Transverse colon (tissue), 4 donors: ENCODE measurements around the gene NAPG. TPM values are rescaled to one million over a fixed set of nuclear protein-coding genes. Genes with fewer than 3 reads are reported as not detected.
"Not testable (repeated sequence)": the region's sequence is repeated elsewhere in the genome, so short reads cannot be mapped to it uniquely, and the experiment has no call there.

Experiments
- DNase-seq: peaks from one replicate; pipeline ENCODE4 v3.0.0-alpha.2; 2019
- H3K27ac ChIP-seq, 4 donors: fragments of 200-600 bp; sonication (generic); 2 replicates each; pipeline ENCODE4 v1.5.1; 2016 to 2018; ENCODE audit warnings: inconsistent platforms in 4 of 4
- H3K27me3 ChIP-seq: fragments of 200-600 bp; sonication (generic); 2 replicates; pipeline ENCODE4 v1.5.1; 2017; ENCODE audit warnings: inconsistent platforms
- H3K36me3 ChIP-seq, 4 donors: fragments of 200-600 bp; sonication (generic); 2 replicates each; pipeline ENCODE4 v1.5.1; 2017 to 2019; ENCODE audit warnings: inconsistent platforms in 4 of 4
- H3K4me1 ChIP-seq, 4 donors: fragments of 200-600 bp; sonication (generic); 2 replicates each; pipeline ENCODE4 v1.5.1; 2017 to 2020; ENCODE audit warnings: inconsistent platforms in 4 of 4
- H3K4me3 ChIP-seq, 4 donors: fragments of 200-600 bp; sonication (generic); 1 replicate in 1 of 4; 2 replicates in 3 of 4; pipeline versions ENCODE4 v1.5.1 to v1.6.1; 2017 to 2019; ENCODE audit warnings: inconsistent platforms in 4 of 4
- H3K9me3 ChIP-seq, 2 donors: fragments of 200-600 bp; sonication (generic); 2 replicates each; pipeline ENCODE4 v1.5.1; 2017 to 2019; ENCODE audit warnings: inconsistent platforms in 2 of 2
- CTCF ChIP-seq, 5 experiments: fragments of 200-600 bp in 3 of 5; fragments of 450-650 bp in 2 of 5; sonication (generic) in 3 of 5; IDR thresholded peaks; 1 replicate in 2 of 5; 2 replicates in 3 of 5; pipeline ENCODE4 v1.5.1; 2016 to 2017; ENCODE audit warnings: antibody characterized with exemption in 5 of 5, inconsistent platforms in 3 of 5, mild to moderate bottlenecking in 2 of 5, moderate library complexity in 1 of 5
- EP300 ChIP-seq: sonication (generic); formaldehyde crosslinking; IDR thresholded peaks from one replicate; pipeline ENCODE4 v1.6.1; 2017; ENCODE audit warnings: antibody characterized with exemption, low read depth
- POLR2A ChIP-seq: fragments of 450-650 bp; IDR thresholded peaks from one replicate; pipeline ENCODE4 v1.6.1; 2016; ENCODE audit warnings: antibody characterized with exemption, mild to moderate bottlenecking, moderate library complexity
- POLR2AphosphoS5 ChIP-seq, 3 donors: sonication (generic); formaldehyde crosslinking; IDR thresholded peaks; one replicate each; pipeline ENCODE4 v1.6.1; 2016; ENCODE audit warnings: antibody characterized with exemption in 3 of 3
- WGBS, 2 donors: methylation state at CpG; one replicate each; pipeline ENCODE4 v1.1.5; 2018; ENCODE audit warnings: low coverage in 1 of 2; 5-methylcytosine and 5-hydroxymethylcytosine counted together
- in situ Hi-C, 4 donors: fragments of 200-750 bp; cut with MboI; loops; one replicate each; pipeline versions ENCODE4 v1.15.0 to v1.15.1; 2017; ENCODE audit warnings: low sequenced_read_pairs in 3 of 4, low pct_ligation_motif_present in 1 of 4, low pct_unique_long_range_greater_than_20kb in 1 of 4
- intact Hi-C: fragments of 100-400 bp; cut with DNase I; formaldehyde crosslinking; loops from one replicate; pipeline ENCODE4 v1.15.1; 2023; ENCODE audit warnings: low total_unique reads
- total RNA-seq, 4 donors: library from RNA; depleted of rRNA; stranded (reverse); fragments of >200 nt; gene quantifications; one replicate each; pipeline ENCODE4 v1.1.0, GENCODE V29; 2016

Gene NAPG
- total RNA-seq, 4 donors from 2014 or later: 28.9 to 47.5 (median 41.1) TPM

- no peaks in the 10 kb centered on the region for H3K4me1 ChIP-seq
- H3K36me3 ChIP-seq: no peaks in the 10 kb centered on the region
- intact Hi-C loops: no loop called here
- DNase-seq: no peak
- H3K27me3 ChIP-seq: no peaks in the 10 kb centered on the region
- no peaks in the 10 kb centered on the region for H3K9me3 ChIP-seq
- 92 to 95% methylated on average over 5 of the region's 5 CpGs for WGBS, 2 donors
- no peak overlapping the region for H3K4me3 ChIP-seq
- no peak for TF ChIP-seq EP300
- TF ChIP-seq POLR2A: no peak
- in situ Hi-C loops: loop anchor here in 3 of 4 donors (25.0 kb wide), 2 partner anchors 596 to 996 kb away; no protein-coding TSS in a partner anchor
- H3K27ac ChIP-seq: no peak overlapping the region
Observed at GRCh38 chr18:10565835-10566234, 40.0 kb downstream of the NAPG start.

GRCh38 chr18:10566390-10566789, 40.6 kb downstream of the NAPG start:
- intact Hi-C loops (no loop called here), in situ Hi-C loops (loop anchor here in 3 of 4 donors (25.0 kb wide), 2 partner anchors 596 to 996 kb away; no protein-coding TSS in a partner anchor)
- WGBS, 2 donors: 93% methylated on average over 2 to 3 of the region's 3 CpGs
- no peak for DNase-seq
- no peak overlapping the region for H3K27ac ChIP-seq
- H3K27me3 ChIP-seq: no peaks in the 10 kb centered on the region
- no peaks in the 10 kb centered on the region for H3K9me3 ChIP-seq
- H3K36me3 ChIP-seq: no peaks in the 10 kb centered on the region
- H3K4me1 ChIP-seq: no peaks in the 10 kb centered on the region
- no peak overlapping the region for H3K4me3 ChIP-seq
- no peak for TF ChIP-seq EP300
- no peak for TF ChIP-seq POLR2AphosphoS5 (IDR thresholded peaks at IDR 0.05)
- no peak for TF ChIP-seq POLR2A
- no peak for TF ChIP-seq CTCF (IDR thresholded peaks at IDR 0.05)

- H3K36me3 ChIP-seq, H3K27me3 ChIP-seq, H3K27ac ChIP-seq, intact Hi-C loops, H3K9me3 ChIP-seq, H3K4me3 ChIP-seq, DNase-seq, H3K4me1 ChIP-seq: not testable (repeated sequence)
- in situ Hi-C loops: loop anchor here in 3 of 4 donors (25.0 kb wide), 2 partner anchors 592 to 992 kb away; no protein-coding TSS in a partner anchor
- 72 to 84% methylated on average over 4 to 5 of the region's 5 CpGs for WGBS, 2 donors
Observed at GRCh38 chr18:10569941-10570340, 44.1 kb downstream of the NAPG start.

- H3K4me3 ChIP-seq: no peak overlapping the region
- H3K36me3 ChIP-seq: no peaks in the 10 kb centered on the region
- TF ChIP-seq POLR2AphosphoS5 (IDR thresholded peaks at IDR 0.05) (no peak), POLR2A (no peak), CTCF (IDR thresholded peaks at IDR 0.05) (no peak), EP300 (no peak)
- H3K4me1 ChIP-seq: no peaks in the 10 kb centered on the region
- H3K27ac ChIP-seq: no peak overlapping the region
- no peak for DNase-seq
- in situ Hi-C loops (loop anchor here in 3 of 4 donors (25.0 kb wide), 2 partner anchors 592 to 992 kb away; no protein-coding TSS in a partner anchor), intact Hi-C loops (no loop called here)
- H3K27me3 ChIP-seq: no peaks in the 10 kb centered on the region
- 88 to 96% methylated on average over 1 of the region's 1 CpG for WGBS, 2 donors
- H3K9me3 ChIP-seq: no peaks in the 10 kb centered on the region
Observed at GRCh38 chr18:10570622-10571021, 44.8 kb downstream of the NAPG start.

- in situ Hi-C loops: loop anchor here in 3 of 4 donors (25.0 kb wide), 2 partner anchors 591 to 991 kb away; no protein-coding TSS in a partner anchor
- 62% methylated on average over 2 of the region's 2 CpGs; no CpG with 5 or more reads in 1 of the 2 donors for WGBS, 2 donors
Observed at GRCh38 chr18:10571537-10571936, 45.7 kb downstream of the NAPG start.

GRCh38 chr18:10573261-10573660, 47.4 kb downstream of the NAPG start:
- H3K36me3 ChIP-seq, H3K9me3 ChIP-seq, intact Hi-C loops, H3K27me3 ChIP-seq, H3K27ac ChIP-seq, DNase-seq, H3K4me1 ChIP-seq, H3K4me3 ChIP-seq: not testable (repeated sequence)
- WGBS, 2 donors: no CpG with 5 or more reads among the region's 2 CpGs
- in situ Hi-C loops: loop anchor here in 3 of 4 donors (25.0 kb wide), 2 partner anchors 589 to 989 kb away; no protein-coding TSS in a partner anchor

More at GRCh38 chr18:10571537-10571936, 45.7 kb downstream of the NAPG start:
- H3K4me1 ChIP-seq: no peaks in the 10 kb centered on the region
- H3K27ac ChIP-seq: no peak overlapping the region
- no peaks in the 10 kb centered on the region for H3K36me3 ChIP-seq
- TF ChIP-seq CTCF (IDR thresholded peaks at IDR 0.05) (no peak), POLR2A (no peak), EP300 (no peak), POLR2AphosphoS5 (IDR thresholded peaks at IDR 0.05) (no peak)
- no peaks in the 10 kb centered on the region for H3K9me3 ChIP-seq
- no peaks in the 10 kb centered on the region for H3K27me3 ChIP-seq
- intact Hi-C loops: no loop called here
- no peak overlapping the region for H3K4me3 ChIP-seq
- DNase-seq: no peak

GRCh38 chr18:10574412-10574811, 48.6 kb downstream of the NAPG start:
- WGBS, 2 donors: 87% methylated on average over 2 of the region's 2 CpGs; no CpG with 5 or more reads in 1 of the 2 donors
- H3K4me1 ChIP-seq, H3K4me3 ChIP-seq, H3K36me3 ChIP-seq, DNase-seq, H3K27ac ChIP-seq, H3K27me3 ChIP-seq, intact Hi-C loops, H3K9me3 ChIP-seq: not testable (repeated sequence)
- in situ Hi-C loops: loop anchor here in 3 of 4 donors (25.0 kb wide), 2 partner anchors 588 to 988 kb away; no protein-coding TSS in a partner anchor
